HepG2 (cell line): Measurements from ENCODE around the gene MTUS2. TPM values are rescaled to one million over a fixed set of nuclear protein-coding genes. Genes with fewer than 3 reads are reported as not detected.
"Not testable (repeated sequence)": the region's sequence is repeated elsewhere in the genome, so short reads cannot be mapped to it uniquely, and the experiment has no call there.

Experiments used
- ATAC-seq: fragments of 200-7000 bp; cut with Tn5 transposase; 3 replicates; pipeline ENCODE4 v1.9.1; 2020; ENCODE audit warnings: mild to moderate bottlenecking, moderate library complexity
- BruUV-seq: library from RNA; stranded (reverse); fragments of 400-500 nt; replicated peaks from 2 replicates; lab custom pipeline; 2021; lab: Mats Ljungman, UMichigan
- CTCF ChIA-PET: fragments of 300-600 bp; formaldehyde crosslinking; extraction: SDS; loops from one replicate; lab custom pipeline; 2021; ENCODE audit warnings: low total read pairs, inconsistent platforms, low intra/inter-chr PET ratio; lab: Yijun Ruan, JAX
- POLR2A ChIA-PET: fragments of 350-600 bp; sonication (Branson Sonifier 250); formaldehyde crosslinking; loops from one replicate; lab custom pipeline; 2020; ENCODE audit warnings: antibody characterized with exemption, inconsistent platforms; lab: Yijun Ruan, JAX
- DNase-seq: peaks from one replicate; pipeline ENCODE4 v3.0.0-alpha.2; 2015; ENCODE audit warnings: low spot score
- FAIRE-seq: peaks from 3 replicates; lab custom pipeline; 2011; peaks lifted over from hg19 to GRCh38; lab: Jason Lieb, UNC
- H2AFZ ChIP-seq: one replicate; pipeline ENCODE4 v1.6.1; 2011; ENCODE audit warnings: low read length, inconsistent platforms
- H3K27ac ChIP-seq: fragments of 300-600 bp; 3 replicates; pipeline ENCODE4 v1.8.0; 2011; ENCODE audit warnings: mixed run types, mild to moderate bottlenecking, mixed read lengths, low read length, inconsistent platforms; ENCODE audit not compliant: insufficient read depth; ENCODE audit errors: extremely low read length
- H3K27me3 ChIP-seq, 2 experiments: fragments of 200-600 bp in 1 of 2; 2 replicates in 1 of 2; 3 replicates in 1 of 2; pipeline versions ENCODE4 v1.6.0 to v1.8.0; 2011; ENCODE audit warnings: low read length in 2 of 2, mild to moderate bottlenecking in 2 of 2, moderate library complexity in 2 of 2, inconsistent platforms in 1 of 2; ENCODE audit not compliant: insufficient read depth in 2 of 2, control insufficient read depth in 1 of 2
- H3K36me3 ChIP-seq, 2 experiments: fragments of 200-600 bp in 1 of 2; replicated peaks in 1 of 2; 2 replicates in 1 of 2; 3 replicates in 1 of 2; pipeline versions ENCODE4 v1.5.1 to v1.8.0; 2011; ENCODE audit warnings: low read length in 2 of 2, inconsistent platforms in 1 of 2; ENCODE audit not compliant: insufficient read depth in 2 of 2, control insufficient read depth in 1 of 2
- H3K4me1 ChIP-seq: 2 replicates; pipeline ENCODE4 v1.5.1; 2012; ENCODE audit warnings: low read length, inconsistent platforms; ENCODE audit not compliant: insufficient read depth
- H3K4me2 ChIP-seq: 2 replicates; pipeline ENCODE4 v1.6.0; 2011; ENCODE audit warnings: low read depth, low read length, inconsistent platforms
- H3K4me3 ChIP-seq, 3 experiments: fragments of 200-600 bp in 1 of 3; sonication (generic), shearing (Covaris generic) in 1 of 3; replicated peaks in 1 of 3; 2 replicates each; pipeline ENCODE4 v1.5.1; 2011 to 2016; ENCODE audit warnings: low read length in 3 of 3, inconsistent platforms in 2 of 3, low read depth in 2 of 3, mild to moderate bottlenecking in 2 of 3, control low read depth in 1 of 3, mixed read lengths in 1 of 3; ENCODE audit not compliant: insufficient read depth in 1 of 3
- H3K79me2 ChIP-seq: one replicate; pipeline ENCODE4 v1.6.1; 2011; ENCODE audit warnings: low read length, inconsistent platforms; ENCODE audit not compliant: insufficient read depth
- H3K9ac ChIP-seq: 2 replicates; pipeline ENCODE4 v1.6.0; 2011; ENCODE audit warnings: mild to moderate bottlenecking, low read depth, low read length, inconsistent platforms; ENCODE audit not compliant: insufficient read depth
- H3K9me3 ChIP-seq: 2 replicates; pipeline ENCODE4 v1.5.1; 2012; ENCODE audit warnings: mild to moderate bottlenecking, low read length
- H4K20me1 ChIP-seq: 2 replicates; pipeline ENCODE4 v1.6.0; 2011; ENCODE audit warnings: inconsistent platforms, mild to moderate bottlenecking, low read length, moderate library complexity; ENCODE audit not compliant: insufficient read depth
- DMAP1 ChIP-seq: IDR thresholded peaks from 2 replicates; pipeline ENCODE4 v1.6.1; 2016
- KDM6A ChIP-seq: IDR thresholded peaks from 2 replicates; pipeline ENCODE4 v1.6.1; 2016; ENCODE audit warnings: low read depth
- SMC3 ChIP-seq: IDR thresholded peaks from 2 replicates; pipeline ENCODE4 v1.6.1; 2011; ENCODE audit warnings: low read length, improper control_type of control experiment
- STAT6 ChIP-seq: sonication (generic); formaldehyde crosslinking; IDR thresholded peaks from 2 replicates; pipeline ENCODE4 v1.4.0; 2020; ENCODE audit warnings: missing genetic modification reagents, mild to moderate bottlenecking, borderline replicate concordance
- TBP ChIP-seq: sonication (generic); formaldehyde crosslinking; IDR thresholded peaks from 2 replicates; pipeline ENCODE4 v1.5.0; 2020; ENCODE audit warnings: missing genetic modification reagents
- ZFX ChIP-seq: sonication (generic); formaldehyde crosslinking; IDR thresholded peaks from 2 replicates; pipeline ENCODE4 v1.4.0; 2020; ENCODE audit warnings: mild to moderate bottlenecking, low read depth, missing genetic modification reagents, moderate library complexity
- ZNF468 ChIP-seq: sonication (generic); formaldehyde crosslinking; IDR thresholded peaks from 2 replicates; pipeline ENCODE4 v1.8.0; 2022; ENCODE audit warnings: mild to moderate bottlenecking, moderate library complexity, missing genetic modification reagents
- WGBS: methylation state at CpG from one replicate; pipeline ENCODE4 v1.1.6; 2017; ENCODE audit warnings: low lambda C conversion rate; 5-methylcytosine and 5-hydroxymethylcytosine counted together
- in situ Hi-C: cut with HindIII; loops from 2 replicates; pipeline ENCODE4 v1.10.0; 2017; ENCODE audit warnings: low pct_unique_long_range_greater_than_20kb; ENCODE audit not compliant: extremely low pct_ligation_motif_present
- intact Hi-C: fragments of 100-400 bp; cut with micrococcal nuclease; formaldehyde crosslinking; loops from one replicate; pipeline ENCODE4 v1.10.0; 2022; ENCODE audit not compliant: unreplicated experiment
- polyA plus RNA-seq, 8 experiments: library from polyadenylated mRNA; depleted of rRNA in 3 of 8; stranded (reverse) in 7 of 8; unstranded in 1 of 8; fragments of >200 nt; fragmentation: Illumina TruSeq in 4 of 8; extraction: Trizol in 4 of 8; gene quantifications; 2 replicates each; pipeline versions ENCODE4 v1.2.1 to v1.2.3, GENCODE V29; 2011 to 2016; ENCODE audit warnings: low read depth in 4 of 8, missing spikeins in 1 of 8, mixed read lengths in 1 of 8; ENCODE audit not compliant: insufficient read depth in 1 of 8
- total RNA-seq, 5 experiments: library from RNA; depleted of rRNA; stranded (reverse); fragments of >200 nt; fragmentation: Illumina TruSeq; extraction: Trizol; gene quantifications; 2 replicates each; pipeline ENCODE4 v1.2.3, GENCODE V29; 2016; ENCODE audit warnings: low read depth in 1 of 5

MTUS2 gene
- total and polyA plus RNA-seq, 2 of the 13 experiments (the other 11 are each of a cell fraction or from before 2014, with no cell fraction given): not detected

GRCh38 chr13:29339386-29340272 lies 519.5 kb downstream of the MTUS2 start (continued):
- TF ChIP-seq STAT6 (no peak), SMC3 (no peak), KDM6A (CRISPR knock-in tag) (no peak), TBP (CRISPR knock-in tag) (no peak), ZNF468 (CRISPR knock-in tag) (no peak), DMAP1 (CRISPR knock-in tag) (no peak), ZFX (CRISPR knock-in tag) (no peak)

GRCh38 chr13:29345860-29346582 lies 525.9 kb downstream of the MTUS2 start:
- H4K20me1 ChIP-seq, ATAC-seq, H3K4me1 ChIP-seq, BruUV-seq, H3K4me2 ChIP-seq, intact Hi-C loops, H3K36me3 ChIP-seq, DNase-seq, FAIRE-seq, POLR2A ChIA-PET, H3K4me3 ChIP-seq, in situ Hi-C loops, H3K9me3 ChIP-seq, H3K79me2 ChIP-seq, H3K27me3 ChIP-seq, H3K27ac ChIP-seq, CTCF ChIA-PET, H2AFZ ChIP-seq, H3K9ac ChIP-seq: not testable (repeated sequence)
- WGBS: 0% methylated on average over 4 of the region's 7 CpGs
